ENCODE data around the gene RPL37A.

The RPL37A gene

DNA sequence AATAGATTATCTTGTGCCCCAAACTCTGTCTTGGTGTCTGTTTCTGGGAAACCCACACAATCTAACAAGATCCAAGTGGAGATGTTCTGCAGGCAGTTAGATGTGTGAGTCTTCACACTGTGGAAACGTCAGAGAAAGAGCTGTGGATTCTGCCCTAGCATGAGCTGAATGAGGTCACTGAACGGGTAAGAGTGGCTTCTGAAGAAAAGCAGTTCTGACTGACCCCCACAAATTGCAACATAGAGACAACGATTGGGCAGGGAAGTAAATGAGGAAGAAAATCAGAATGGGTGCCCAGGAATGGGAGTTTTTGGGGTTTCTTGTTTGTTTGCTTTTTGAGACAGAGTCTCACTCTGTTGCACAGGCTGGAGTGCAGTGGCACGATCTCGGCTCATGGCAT lies 12.9 kb upstream of the RPL37A start (continued):
- TF ChIP-seq PPARA (CRISPR knock-in tag; IDR thresholded peaks at IDR 0.05; ENCODE audit: borderline replicate concordance) (no peak), ZNF70 (CRISPR knock-in tag; IDR thresholded peaks at IDR 0.05) (no peak), RARB (CRISPR knock-in tag; IDR thresholded peaks at IDR 0.05) (no peak)

DNA sequence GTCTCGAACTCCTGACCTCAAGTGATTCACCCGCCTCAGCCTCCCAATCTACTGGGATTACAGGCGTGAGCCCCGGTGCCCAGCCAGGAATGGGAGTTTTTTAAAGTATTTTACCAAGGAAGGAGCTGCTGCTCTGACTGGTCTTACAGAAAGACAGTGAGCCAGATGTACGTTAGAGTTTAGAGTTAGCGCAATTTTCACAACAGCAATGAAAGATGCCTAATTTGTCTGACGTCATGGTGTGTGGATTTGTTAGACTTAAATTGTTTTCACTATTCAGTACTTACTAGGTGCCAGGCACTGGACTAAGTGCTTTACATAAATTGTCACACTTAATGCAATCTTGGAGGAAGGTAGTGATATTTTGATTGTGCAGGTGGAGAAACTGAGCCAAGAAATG lies 12.4 kb upstream of the RPL37A start:
- no peak for TF ChIP-seq ESRRG (CRISPR knock-in tag; IDR thresholded peaks at IDR 0.05)
- no peak for ATAC-seq

DNA sequence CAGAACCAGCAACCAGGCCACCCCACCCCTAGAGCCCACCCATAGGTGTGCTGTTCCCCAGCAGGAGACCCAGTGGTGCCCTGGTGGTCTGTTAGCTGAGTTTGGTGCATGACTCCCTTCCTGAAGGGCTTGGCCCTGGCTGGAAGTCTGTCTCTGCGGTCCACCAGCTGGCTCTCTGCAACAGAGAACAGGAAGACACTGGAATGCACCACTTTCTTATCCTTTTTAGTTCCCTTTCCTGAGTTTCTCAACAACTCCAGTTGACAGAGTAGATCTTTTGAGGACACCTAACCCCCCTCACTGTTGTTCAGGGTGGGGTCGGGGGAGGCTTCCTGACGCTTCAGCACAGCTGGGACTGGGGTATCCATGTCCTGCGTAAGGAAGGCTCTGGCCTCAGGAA lies 11.9 kb upstream of the RPL37A start:
- ATAC-seq = no peak
- TF ChIP-seq, protein P1, sequence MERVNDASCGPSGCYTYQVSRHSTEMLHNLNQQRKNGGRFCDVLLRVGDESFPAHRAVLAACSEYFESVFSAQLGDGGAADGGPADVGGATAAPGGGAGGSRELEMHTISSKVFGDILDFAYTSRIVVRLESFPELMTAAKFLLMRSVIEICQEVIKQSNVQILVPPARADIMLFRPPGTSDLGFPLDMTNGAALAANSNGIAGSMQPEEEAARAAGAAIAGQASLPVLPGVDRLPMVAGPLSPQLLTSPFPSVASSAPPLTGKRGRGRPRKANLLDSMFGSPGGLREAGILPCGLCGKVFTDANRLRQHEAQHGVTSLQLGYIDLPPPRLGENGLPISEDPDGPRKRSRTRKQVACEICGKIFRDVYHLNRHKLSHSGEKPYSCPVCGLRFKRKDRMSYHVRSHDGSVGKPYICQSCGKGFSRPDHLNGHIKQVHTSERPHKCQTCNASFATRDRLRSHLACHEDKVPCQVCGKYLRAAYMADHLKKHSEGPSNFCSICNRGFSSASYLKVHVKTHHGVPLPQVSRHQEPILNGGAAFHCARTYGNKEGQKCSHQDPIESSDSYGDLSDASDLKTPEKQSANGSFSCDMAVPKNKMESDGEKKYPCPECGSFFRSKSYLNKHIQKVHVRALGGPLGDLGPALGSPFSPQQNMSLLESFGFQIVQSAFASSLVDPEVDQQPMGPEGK (CRISPR knock-in tag; IDR thresholded peaks at IDR 0.05; ENCODE audit: borderline replicate concordance) = no peak
- TF ChIP-seq TCF4 (CRISPR knock-in tag; IDR thresholded peaks at IDR 0.05; ENCODE audit: borderline replicate concordance) = no peak
- TF ChIP-seq ARNTL (CRISPR knock-in tag; IDR thresholded peaks at IDR 0.05; ENCODE audit: borderline replicate concordance, low read depth) = no peak
- TF ChIP-seq CSDC2 (CRISPR knock-in tag; IDR thresholded peaks at IDR 0.05) = no peak
- TF ChIP-seq OSR1 (CRISPR knock-in tag; IDR thresholded peaks at IDR 0.05) = no peak
- TF ChIP-seq SNAI2 (CRISPR knock-in tag; IDR thresholded peaks at IDR 0.05) = no peak
- TF ChIP-seq PPARA (CRISPR knock-in tag; IDR thresholded peaks at IDR 0.05; ENCODE audit: borderline replicate concordance) = no peak
- no peak for TF ChIP-seq ZNF8 (CRISPR knock-in tag; IDR thresholded peaks at IDR 0.05)

DNA sequence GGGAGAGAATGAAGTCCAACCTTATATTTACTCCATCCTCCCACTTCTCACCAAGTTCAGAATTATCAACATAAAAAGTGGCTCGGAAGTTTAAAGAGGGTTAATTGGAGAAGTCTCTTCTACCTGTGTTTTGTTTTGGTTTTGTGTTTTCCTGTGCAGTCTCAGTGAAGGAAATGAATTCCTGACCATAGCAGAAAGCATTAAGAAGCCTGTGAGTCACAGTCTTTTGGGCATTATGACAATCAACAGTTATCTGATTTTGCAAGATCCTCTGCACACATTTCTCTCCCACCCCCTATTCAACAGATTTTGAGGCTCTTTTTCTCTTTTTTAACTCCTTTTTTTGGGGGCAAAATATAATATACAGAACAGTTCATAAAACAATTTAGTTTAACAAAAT lies 8.6 kb upstream of the RPL37A start:
- ATAC-seq = peak; percentile 33
- no peak for TF ChIP-seq ESRRG (CRISPR knock-in tag; IDR thresholded peaks at IDR 0.05)
- TF ChIP-seq ISL1 (CRISPR knock-in tag; IDR thresholded peaks at IDR 0.05) = peak; percentile 59; the same call in 1 of the 2 replicates
- no peak for TF ChIP-seq TCF4 (CRISPR knock-in tag; IDR thresholded peaks at IDR 0.05; ENCODE audit: borderline replicate concordance)

DNA sequence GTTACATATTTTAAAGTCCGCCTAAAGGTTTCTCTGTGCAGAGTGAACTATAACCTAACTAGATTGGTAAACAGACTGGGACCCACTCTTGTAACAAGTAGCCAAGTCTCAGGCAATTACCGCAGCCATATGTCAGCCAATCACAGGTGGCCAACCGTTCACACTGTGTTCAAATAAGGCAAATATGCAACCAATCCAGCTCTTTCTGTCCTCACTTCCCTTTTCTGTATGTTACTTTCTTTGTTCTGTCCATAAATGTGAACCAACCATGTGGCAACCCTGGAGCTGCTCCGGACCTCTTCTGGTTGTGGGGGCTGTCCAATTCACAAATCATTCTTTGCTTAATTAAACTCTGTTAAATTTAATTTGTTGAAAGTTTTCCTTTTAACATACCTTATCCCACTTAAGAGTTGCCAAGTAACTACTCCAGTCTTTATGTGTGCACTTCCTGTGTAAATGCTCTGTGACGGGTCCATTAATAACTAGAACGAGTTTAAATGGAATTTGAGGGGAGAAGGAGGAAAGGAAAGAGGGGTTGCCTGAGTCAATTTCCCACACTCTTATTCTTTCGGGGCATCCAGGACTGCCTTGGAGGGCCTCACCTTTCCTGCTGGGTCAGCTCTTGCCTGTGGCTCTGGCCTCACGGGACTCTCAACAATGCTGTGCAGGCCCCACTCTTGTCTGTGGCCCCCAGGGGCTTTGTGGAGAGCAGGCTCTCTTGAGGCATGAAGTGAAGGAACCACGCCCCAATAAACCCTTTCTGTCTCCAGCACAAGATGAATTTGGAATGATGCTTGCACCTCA lies 6.6 kb upstream of the RPL37A start:
- TF ChIP-seq, protein P2, sequence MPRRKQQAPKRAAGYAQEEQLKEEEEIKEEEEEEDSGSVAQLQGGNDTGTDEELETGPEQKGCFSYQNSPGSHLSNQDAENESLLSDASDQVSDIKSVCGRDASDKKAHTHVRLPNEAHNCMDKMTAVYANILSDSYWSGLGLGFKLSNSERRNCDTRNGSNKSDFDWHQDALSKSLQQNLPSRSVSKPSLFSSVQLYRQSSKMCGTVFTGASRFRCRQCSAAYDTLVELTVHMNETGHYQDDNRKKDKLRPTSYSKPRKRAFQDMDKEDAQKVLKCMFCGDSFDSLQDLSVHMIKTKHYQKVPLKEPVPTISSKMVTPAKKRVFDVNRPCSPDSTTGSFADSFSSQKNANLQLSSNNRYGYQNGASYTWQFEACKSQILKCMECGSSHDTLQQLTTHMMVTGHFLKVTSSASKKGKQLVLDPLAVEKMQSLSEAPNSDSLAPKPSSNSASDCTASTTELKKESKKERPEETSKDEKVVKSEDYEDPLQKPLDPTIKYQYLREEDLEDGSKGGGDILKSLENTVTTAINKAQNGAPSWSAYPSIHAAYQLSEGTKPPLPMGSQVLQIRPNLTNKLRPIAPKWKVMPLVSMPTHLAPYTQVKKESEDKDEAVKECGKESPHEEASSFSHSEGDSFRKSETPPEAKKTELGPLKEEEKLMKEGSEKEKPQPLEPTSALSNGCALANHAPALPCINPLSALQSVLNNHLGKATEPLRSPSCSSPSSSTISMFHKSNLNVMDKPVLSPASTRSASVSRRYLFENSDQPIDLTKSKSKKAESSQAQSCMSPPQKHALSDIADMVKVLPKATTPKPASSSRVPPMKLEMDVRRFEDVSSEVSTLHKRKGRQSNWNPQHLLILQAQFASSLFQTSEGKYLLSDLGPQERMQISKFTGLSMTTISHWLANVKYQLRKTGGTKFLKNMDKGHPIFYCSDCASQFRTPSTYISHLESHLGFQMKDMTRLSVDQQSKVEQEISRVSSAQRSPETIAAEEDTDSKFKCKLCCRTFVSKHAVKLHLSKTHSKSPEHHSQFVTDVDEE (CRISPR knock-in tag; IDR thresholded peaks at IDR 0.05) = no peak
- TF ChIP-seq TCF4 (CRISPR knock-in tag; IDR thresholded peaks at IDR 0.05; ENCODE audit: borderline replicate concordance) (no peak), RARB (CRISPR knock-in tag; IDR thresholded peaks at IDR 0.05) (no peak), CSDC2 (CRISPR knock-in tag; IDR thresholded peaks at IDR 0.05) (no peak), ISL1 (CRISPR knock-in tag; IDR thresholded peaks at IDR 0.05) (peak; percentile 68)
- ATAC-seq = peak; percentile 23

DNA sequence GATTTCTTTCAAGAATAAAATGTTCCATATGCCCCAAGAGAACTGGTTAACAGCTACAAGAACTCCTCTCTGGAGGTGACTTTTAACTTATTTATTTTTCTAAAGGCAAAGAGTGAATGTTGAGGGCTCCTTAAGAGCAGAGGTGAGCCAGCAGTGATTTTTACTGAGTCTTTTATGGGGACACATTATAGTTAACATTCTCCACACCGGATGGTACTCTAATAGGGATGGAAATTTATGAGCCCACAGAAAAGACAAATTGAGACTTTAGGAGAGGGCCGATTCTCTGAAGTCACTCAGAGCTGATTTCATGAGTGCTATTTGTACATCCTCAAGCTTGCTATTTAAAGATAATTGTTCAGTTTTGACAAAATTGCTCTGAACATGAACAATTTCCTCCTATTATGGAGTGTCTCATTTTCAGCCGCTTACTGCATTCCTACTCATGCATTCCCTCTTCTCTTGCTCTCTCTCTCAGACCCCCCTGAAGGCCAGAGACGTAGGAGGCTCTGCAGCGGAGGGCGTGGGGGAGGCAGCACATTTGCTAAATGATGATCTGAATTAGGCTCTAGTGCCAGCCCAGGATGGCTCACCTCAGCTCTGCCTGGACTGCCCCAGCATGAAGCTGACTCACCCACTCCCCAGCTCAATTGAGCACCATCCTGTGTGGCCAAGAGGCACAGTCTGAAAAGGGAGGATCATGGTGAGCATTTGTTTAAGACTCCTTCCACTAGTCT lies 5.9 kb upstream of the RPL37A start:
- peak; percentile 86 for ATAC-seq

More for the DNA sequence above, 5.9 kb upstream of the RPL37A start:
- no peak for TF ChIP-seq ESRRG (CRISPR knock-in tag; IDR thresholded peaks at IDR 0.05)
- TF ChIP-seq ZNF565 (CRISPR knock-in tag; conservative IDR thresholded peaks at IDR 0.05; ENCODE audit: low read depth) = no peak
- no peak for TF ChIP-seq TCF4 (CRISPR knock-in tag; IDR thresholded peaks at IDR 0.05; ENCODE audit: borderline replicate concordance)
- TF ChIP-seq CSDC2 (CRISPR knock-in tag; IDR thresholded peaks at IDR 0.05) = no peak
- TF ChIP-seq TOX (CRISPR knock-in tag; IDR thresholded peaks at IDR 0.05; ENCODE audit: borderline replicate concordance) = no peak
- TF ChIP-seq RARB (CRISPR knock-in tag; IDR thresholded peaks at IDR 0.05) = no peak
- TF ChIP-seq, protein P3, sequence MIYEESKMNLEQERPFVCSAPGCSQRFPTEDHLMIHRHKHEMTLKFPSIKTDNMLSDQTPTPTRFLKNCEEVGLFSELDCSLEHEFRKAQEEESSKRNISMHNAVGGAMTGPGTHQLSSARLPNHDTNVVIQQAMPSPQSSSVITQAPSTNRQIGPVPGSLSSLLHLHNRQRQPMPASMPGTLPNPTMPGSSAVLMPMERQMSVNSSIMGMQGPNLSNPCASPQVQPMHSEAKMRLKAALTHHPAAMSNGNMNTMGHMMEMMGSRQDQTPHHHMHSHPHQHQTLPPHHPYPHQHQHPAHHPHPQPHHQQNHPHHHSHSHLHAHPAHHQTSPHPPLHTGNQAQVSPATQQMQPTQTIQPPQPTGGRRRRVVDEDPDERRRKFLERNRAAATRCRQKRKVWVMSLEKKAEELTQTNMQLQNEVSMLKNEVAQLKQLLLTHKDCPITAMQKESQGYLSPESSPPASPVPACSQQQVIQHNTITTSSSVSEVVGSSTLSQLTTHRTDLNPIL (CRISPR knock-in tag; IDR thresholded peaks at IDR 0.05; ENCODE audit: low read depth) = no peak
- TF ChIP-seq SNAI2 (CRISPR knock-in tag; IDR thresholded peaks at IDR 0.05) = no peak
- TF ChIP-seq, protein P4, sequence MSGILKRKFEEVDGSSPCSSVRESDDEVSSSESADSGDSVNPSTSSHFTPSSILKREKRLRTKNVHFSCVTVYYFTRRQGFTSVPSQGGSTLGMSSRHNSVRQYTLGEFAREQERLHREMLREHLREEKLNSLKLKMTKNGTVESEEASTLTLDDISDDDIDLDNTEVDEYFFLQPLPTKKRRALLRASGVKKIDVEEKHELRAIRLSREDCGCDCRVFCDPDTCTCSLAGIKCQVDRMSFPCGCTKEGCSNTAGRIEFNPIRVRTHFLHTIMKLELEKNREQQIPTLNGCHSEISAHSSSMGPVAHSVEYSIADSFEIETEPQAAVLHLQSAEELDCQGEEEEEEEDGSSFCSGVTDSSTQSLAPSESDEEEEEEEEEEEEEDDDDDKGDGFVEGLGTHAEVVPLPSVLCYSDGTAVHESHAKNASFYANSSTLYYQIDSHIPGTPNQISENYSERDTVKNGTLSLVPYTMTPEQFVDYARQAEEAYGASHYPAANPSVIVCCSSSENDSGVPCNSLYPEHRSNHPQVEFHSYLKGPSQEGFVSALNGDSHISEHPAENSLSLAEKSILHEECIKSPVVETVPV (CRISPR knock-in tag; IDR thresholded peaks at IDR 0.05) = no peak
- no peak for TF ChIP-seq ZFP30 (CRISPR knock-in tag; IDR thresholded peaks at IDR 0.05)
- TF ChIP-seq, protein P1 (CRISPR knock-in tag; IDR thresholded peaks at IDR 0.05; ENCODE audit: borderline replicate concordance) = no peak
